Measurements from ENCODE around the gene FAM227A. TPM values are rescaled to one million over a fixed set of nuclear protein-coding genes. Genes with fewer than 3 reads are reported as not detected.

Gene FAM227A
- total and polyA plus RNA-seq, 2 of the 8 experiments (the other 6 are each of a cell fraction or from before 2014, with no cell fraction given), result 2.1 to 3.9 TPM

GRCh38 chr22:38700270-38700788, 44.1 kb upstream of the FAM227A start (continued):
- TF ChIP-seq CBX8 (IDR thresholded peaks at IDR 0.05; ENCODE audit: borderline replicate concordance, low read depth, low read length), result no peak
